GM12872 (cell line): ENCODE results near the gene TEDDM1.

Source experiments
- CTCF ChIP-seq: IDR thresholded peaks from 3 replicates; pipeline ENCODE4 v1.5.1; 2011; ENCODE audit warnings: low read depth, mild to moderate bottlenecking, low read length, moderate library complexity; ENCODE audit not compliant: insufficient read depth

The TEDDM1 gene

GRCh38 chr1:182400567-182400966 lies at the start of gene TEDDM1:
TSS of gene TEDDM1 (minus strand) at chr1:182400667. CDS start at chr1:182400485, 182 bp downstream.
- no peak for TF ChIP-seq CTCF

DNA sequence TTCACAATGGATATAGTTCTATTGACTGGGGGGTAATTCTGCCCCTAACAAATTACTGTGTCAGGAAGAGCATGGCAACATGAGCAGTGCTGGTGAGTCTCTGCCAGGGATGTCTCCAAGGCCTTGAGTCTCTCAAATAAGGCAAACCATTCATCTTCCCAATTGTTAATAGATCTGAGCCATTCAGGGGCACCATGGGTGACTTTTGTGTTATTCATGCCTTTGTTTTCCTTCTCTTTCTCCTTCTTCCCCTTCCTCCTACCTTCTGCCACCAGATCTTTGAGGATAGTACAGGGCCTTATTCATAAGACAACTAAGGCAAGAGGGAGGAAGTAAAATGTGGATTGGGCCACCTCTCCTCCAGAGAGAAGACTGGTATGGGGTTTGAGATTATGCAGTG lies 49.6 kb upstream of the TEDDM1 start, which contains the start of gene RGSL1:
RGSL1 (plus strand) TSS at position 60 of the 400 bp plus-strand sequence; CDS start at position 80, 20 bp downstream.
- TF ChIP-seq CTCF = no peak

DNA sequence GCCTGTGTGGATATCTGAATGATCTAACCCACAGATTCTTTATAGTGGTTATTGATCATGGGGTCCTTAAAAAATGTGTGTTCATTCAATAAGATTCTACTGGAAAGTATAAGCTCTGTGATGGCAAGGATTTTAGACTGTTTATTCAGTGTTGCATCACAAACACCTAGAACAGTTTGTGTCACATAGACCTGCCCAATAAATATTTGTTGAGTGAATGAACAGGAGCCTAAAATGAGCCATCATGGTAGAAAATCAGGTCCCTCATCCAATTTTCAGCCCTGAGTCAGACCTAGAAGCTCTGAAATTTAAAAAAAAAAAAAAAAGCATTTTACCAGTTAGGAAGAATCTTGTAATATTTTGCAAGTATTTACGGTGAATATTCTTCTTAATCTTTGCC lies 47.2 kb upstream of the TEDDM1 start:
- no peak for TF ChIP-seq CTCF

- TF ChIP-seq CTCF = peak; percentile 69
Measured at GRCh38 chr1:182446033-182446669, 45.7 kb upstream of the TEDDM1 start.

- 0 out of 3 replicates have a peak, but pooled peaks have one; percentile 41 for TF ChIP-seq CTCF
Measured at GRCh38 chr1:182444497-182444896, 44.0 kb upstream of the TEDDM1 start.

- no peak for TF ChIP-seq CTCF
Measured at GRCh38 chr1:182442333-182442732, 41.9 kb upstream of the TEDDM1 start.

GRCh38 chr1:182441719-182442118 lies 41.3 kb upstream of the TEDDM1 start:
- no peak for TF ChIP-seq CTCF
